NCI-H2196 treated with DMSO at 0.1 percent for 48 hours (cell line): ENCODE data around the gene POU2F1.
"Not testable (repeated sequence)": the region's sequence is repeated elsewhere in the genome, so short reads cannot be mapped to it uniquely, and the experiment has no call there.

Experiments
- DNase-seq: peaks from one replicate; lab custom pipeline; 2025; ENCODE audit not compliant: unreplicated experiment; lab: John Stamatoyannopoulos, UW

POU2F1 gene

GRCh38 chr1:167305706-167306277, 85.1 kb downstream of the POU2F1 start:
- DNase-seq = no peak

GRCh38 chr1:167310732-167311131, 90.0 kb downstream of the POU2F1 start:
- DNase-seq = no peak

GRCh38 chr1:167312871-167313270, 92.2 kb downstream of the POU2F1 start:
- DNase-seq = no peak

GRCh38 chr1:167314671-167315070, 94.0 kb downstream of the POU2F1 start:
- DNase-seq = no peak

- no peak for DNase-seq
Observed at GRCh38 chr1:167317463-167317862, 96.8 kb downstream of the POU2F1 start.

GRCh38 chr1:167319206-167319605, 98.5 kb downstream of the POU2F1 start:
- DNase-seq = not testable (repeated sequence)

- no peak for DNase-seq
Observed at GRCh38 chr1:167322483-167322882, 101.8 kb downstream of the POU2F1 start.

GRCh38 chr1:167325151-167325550, 104.5 kb downstream of the POU2F1 start:
- no peak for DNase-seq

- DNase-seq = no peak
Observed at GRCh38 chr1:167328306-167328815, 107.7 kb downstream of the POU2F1 start.

- no peak for DNase-seq
Observed at GRCh38 chr1:167328816-167329483, 108.3 kb downstream of the POU2F1 start.

- DNase-seq = no peak
Observed at GRCh38 chr1:167330601-167331293, 110.1 kb downstream of the POU2F1 start.

GRCh38 chr1:167331650-167332049, 111.0 kb downstream of the POU2F1 start:
- DNase-seq = no peak

- no peak for DNase-seq
Observed at GRCh38 chr1:167332503-167332902, 111.8 kb downstream of the POU2F1 start.

- no peak for DNase-seq
Observed at GRCh38 chr1:167333124-167333523, 112.4 kb downstream of the POU2F1 start.

- DNase-seq = no peak
Observed at GRCh38 chr1:167333703-167334102, 113.0 kb downstream of the POU2F1 start.

GRCh38 chr1:167339405-167339804, 118.7 kb downstream of the POU2F1 start:
- no peak for DNase-seq

GRCh38 chr1:167342846-167343245, 122.2 kb downstream of the POU2F1 start:
- no peak for DNase-seq

- DNase-seq = no peak
Observed at GRCh38 chr1:167344112-167344511, 123.4 kb downstream of the POU2F1 start.

GRCh38 chr1:167344615-167345385, 124.1 kb downstream of the POU2F1 start:
- DNase-seq = no peak

- DNase-seq = no peak
Observed at GRCh38 chr1:167345386-167345733, 124.7 kb downstream of the POU2F1 start.

- no peak for DNase-seq
Observed at GRCh38 chr1:167357305-167357704, 136.6 kb downstream of the POU2F1 start.
